HG02571 (cell line): ENCODE results near the gene CAPN1.
A peak's percentile ranks its signal among the peaks of the same experiment; 100 is the strongest.
"Not testable (repeated sequence)": the region's sequence is repeated elsewhere in the genome, so short reads cannot be mapped to it uniquely, and the experiment has no call there.

ENCODE experiments used
- ATAC-seq: cut with Tn5 transposase; IDR thresholded peaks from one replicate; pipeline ENCODE4 v1.9.1; 2021; ENCODE audit warnings: mild to moderate bottlenecking, moderate library complexity; ENCODE audit not compliant: unreplicated experiment

Gene CAPN1

GRCh38 chr11:65159012-65159411, 22.7 kb upstream of the CAPN1 start:
- ATAC-seq: peak; percentile 56

DNA sequence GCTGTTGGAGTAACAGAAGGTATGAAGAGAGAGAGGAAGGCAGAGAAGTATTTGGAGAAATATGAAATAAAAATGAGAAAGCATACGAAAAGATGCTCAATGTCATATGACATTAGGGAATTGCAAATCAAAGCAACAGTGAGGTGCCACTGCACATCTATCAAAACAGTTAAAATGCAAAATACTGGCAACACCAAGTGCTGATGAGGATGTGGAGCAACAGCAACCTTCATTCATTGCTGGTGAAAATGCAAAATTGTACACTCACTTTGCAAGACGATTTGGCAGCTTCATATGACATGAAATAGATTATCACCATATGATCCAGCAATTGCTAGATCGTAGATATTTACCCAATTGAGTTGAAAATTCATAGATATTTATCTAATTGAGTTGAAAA, 21.1 kb upstream of the CAPN1 start:
- ATAC-seq: no peak

- ATAC-seq: no peak
These were observed 18.0 kb upstream of the CAPN1 start for GRCh38 chr11:65163684-65164083.

DNA sequence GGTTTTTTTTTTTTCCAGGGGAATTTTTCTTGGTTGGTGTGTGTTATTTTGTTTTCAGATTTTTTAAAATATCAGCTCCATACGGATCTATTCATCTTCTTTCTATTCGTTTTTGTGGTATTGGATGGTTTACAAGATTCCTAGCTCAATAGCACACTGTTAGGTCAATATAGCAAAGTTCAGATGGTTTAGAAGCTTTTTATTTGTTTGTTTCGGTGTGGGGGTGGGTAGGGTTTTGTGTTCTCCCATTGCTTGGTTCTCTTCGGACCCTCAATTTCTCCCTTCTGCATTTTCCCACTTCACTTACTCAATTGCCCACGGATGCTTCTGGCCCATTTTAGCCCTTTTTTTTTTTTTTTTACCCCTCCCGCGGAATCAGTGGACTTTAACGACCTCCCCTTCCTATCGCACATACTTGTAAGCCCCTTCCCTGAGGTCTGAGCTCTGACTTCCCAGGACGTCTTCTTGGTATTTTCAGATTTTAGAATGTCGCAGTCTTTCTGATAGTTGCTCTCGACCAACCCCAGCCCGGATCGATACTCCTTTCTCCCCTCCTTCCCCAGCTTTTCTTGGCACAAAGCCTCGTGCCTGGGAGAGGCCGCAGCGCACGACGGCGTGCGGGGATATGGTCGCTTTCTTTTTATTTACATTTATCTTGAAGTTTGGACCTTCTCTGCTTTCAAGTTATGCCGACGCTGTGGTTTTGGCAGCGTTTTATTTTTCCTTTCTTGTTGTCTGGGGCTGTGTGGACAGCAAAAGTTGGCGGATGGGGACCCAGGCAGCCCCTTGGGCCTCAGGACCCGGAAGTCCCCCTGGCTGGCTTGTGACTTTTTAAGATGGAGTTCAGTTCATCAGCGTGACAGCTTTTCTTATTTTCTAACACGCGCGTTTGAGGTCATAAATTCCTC, 16.1 kb upstream of the CAPN1 start:
- no peak for ATAC-seq

DNA sequence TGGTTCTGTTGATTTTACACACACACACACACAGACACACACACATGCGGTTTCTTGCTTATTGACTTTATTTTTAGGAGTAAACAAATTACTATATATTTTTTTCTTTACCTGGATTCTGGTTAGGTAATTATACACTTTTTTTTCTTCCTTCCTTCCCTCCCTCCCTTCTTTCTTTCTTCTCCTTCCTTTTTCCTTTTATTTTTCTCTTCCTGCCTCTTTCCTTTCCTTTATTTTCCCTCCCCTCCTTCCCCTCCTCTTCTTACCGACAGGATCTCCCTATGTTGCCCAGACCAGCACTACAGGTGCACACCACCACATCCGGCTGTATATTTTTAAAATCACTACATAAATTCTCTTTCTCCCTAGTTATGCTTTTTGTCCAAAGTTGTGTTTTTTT, 14.8 kb upstream of the CAPN1 start:
- ATAC-seq: no peak

DNA sequence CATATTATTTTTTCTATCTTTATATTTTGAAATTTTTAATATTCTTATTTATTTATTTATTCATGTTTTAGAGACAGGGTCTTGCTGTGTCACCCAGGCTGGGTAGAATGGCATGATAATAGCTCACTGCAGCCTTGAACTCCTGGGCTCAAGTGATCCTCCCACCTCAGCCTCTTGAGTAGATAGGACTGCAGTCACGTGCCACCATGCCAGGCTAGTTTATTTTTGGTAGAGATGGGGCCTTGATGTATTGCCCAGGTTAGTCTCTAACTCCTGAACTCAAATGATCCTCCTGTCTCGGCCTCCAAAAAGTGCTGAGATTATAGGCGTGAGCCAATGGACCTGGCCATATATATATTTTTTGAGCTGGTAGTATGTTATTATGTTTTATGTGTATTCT, 14.1 kb upstream of the CAPN1 start:
- no peak for ATAC-seq

DNA sequence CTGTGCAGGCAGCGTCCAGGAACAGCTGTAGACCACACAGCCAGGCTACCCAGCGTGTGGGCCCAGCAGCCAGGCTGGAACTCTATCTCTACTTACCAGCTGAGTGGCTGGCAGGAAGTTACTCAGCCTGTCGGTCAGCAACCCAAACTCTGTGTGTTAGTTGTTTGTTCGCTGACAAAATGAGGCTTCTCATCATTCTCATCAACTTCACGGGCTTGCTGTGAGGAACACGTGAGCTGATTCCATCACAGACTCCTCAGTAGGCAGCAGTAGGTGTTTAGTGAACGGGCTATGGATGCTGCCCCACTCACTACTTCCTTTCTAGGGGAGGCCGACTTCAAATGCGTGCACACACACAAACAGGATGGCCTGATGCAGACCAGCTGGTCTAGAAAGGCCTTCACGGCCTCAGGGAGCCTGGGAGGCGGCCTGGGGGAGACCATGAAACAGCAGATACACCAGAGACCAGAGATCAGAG, 12.5 kb upstream of the CAPN1 start:
- ATAC-seq: no peak

- no peak for ATAC-seq
These were observed 11.6 kb upstream of the CAPN1 start, which contains the start of gene SPDYC for GRCh38 chr11:65170058-65170534. Gene SPDYC, plus strand, starts transcription at chr11:65170233. Its CDS starts 1,125 bp downstream, at chr11:65171358.

DNA sequence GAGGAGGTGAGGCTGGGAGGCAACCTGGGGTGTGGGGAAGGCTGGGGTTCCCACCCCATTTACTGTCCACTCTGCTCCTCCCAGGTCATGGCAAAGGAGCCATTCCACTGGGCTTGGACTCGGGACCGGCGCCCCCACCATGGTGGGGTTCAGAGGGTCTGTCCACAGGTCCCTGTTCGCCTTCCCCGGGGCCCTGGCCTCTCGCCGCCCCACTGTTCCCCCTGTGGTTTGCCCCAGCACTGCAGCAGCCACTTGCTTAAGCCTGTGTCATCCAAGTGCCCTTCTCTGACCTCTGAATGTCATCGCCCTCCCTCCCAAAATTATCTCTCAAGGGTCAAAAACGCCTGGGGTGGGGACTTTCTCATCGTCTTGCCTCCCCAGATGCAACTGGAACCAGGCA, 9.1 kb upstream of the CAPN1 start:
- no peak for ATAC-seq

DNA sequence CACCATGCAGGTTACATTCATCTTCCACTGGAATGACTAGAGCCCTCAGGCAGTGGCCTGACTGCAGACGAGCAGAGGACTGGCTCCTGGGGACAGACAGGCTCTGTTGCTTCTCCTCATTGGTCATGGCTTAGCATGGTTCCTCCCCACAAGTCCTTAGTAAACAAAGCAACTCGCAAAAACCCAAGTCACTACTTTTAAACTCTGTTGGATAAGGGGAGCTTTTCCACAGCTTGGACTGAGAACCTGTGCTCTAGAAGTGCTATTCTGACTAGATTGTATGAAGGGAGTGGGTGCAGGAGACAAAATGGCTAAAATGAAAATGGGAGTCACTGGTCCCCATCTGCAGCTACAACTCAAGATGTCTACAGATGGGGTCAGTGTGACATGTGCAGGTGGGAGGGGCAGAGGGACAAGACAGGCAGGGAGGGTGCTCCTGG, 7.1 kb upstream of the CAPN1 start:
- ATAC-seq: not testable (repeated sequence)

DNA sequence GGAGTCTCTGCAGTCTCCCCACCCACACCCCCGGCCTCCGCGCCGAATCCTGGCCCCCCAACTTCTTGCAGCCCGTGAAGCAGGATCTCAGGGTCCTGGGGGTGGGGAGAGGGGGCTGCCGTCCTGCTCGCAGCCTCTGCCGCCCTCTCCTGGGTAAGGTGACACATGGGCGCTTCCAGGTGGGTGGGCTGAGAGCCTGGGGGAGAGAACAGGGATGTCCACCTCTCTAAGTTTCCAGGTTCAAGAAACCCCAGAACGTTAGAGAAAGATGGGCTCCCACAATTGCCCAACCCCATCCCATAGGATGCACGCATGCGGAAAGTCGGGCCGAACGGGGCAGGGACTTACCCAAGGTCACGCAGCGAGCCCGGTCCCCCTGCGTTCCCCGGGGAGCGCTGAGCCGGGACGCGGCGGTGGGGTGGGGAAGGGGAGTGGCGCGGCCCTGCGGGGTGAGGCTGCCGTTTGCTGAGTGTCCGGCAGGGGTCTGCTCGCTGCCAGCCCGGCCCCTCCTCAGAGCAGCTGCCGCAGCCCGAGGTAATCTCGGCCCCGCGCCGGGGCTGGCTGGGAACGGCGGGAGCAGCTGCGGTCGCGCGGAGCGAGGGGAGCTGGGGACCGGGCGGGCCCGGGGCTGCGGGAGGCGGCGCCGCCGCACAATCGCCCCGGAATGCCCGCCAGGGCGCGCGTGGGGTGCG, 705 bp upstream of the CAPN1 start:
- ATAC-seq: peak; percentile 41

DNA sequence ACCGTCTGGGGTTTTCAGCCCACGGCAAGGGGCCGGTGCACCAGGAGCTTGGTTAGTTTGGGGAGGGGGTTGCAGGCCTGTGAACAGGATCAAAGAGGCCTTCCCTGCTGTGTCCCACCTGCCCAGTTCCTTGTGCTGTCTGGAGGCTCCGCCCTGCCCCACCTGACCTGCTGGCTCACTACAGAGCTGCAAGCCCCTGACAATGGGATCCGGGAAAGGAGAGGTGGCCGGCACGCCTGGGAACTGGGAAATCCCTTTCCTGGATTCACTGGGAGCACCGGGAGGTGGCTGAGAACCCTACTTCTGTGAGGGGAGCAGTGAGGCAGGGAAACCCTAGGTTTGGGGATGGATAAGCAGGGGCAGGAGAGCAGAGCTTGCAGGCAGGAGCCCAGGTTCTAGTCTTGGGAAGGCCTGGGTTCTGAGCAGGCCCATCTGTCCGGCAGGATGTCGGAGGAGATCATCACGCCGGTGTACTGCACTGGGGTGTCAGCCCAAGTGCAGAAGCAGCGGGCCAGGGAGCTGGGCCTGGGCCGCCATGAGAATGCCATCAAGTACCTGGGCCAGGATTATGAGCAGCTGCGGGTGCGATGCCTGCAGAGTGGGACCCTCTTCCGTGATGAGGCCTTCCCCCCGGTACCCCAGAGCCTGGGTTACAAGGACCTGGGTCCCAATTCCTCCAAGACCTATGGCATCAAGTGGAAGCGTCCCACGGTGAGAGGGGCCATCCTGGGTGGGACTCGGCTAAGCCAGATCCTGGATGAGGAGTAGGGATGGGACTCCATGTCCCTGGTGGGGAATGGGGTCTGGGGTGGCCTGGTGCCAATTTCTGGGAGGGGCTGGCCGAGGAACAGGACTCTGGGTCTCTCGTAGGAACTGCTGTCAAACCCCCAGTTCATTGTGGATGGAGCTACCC, 786 bp downstream of the CAPN1 start:
- no peak for ATAC-seq

- ATAC-seq: no peak
These were observed 1.6 kb downstream of the CAPN1 start for GRCh38 chr11:65183201-65183891.

DNA sequence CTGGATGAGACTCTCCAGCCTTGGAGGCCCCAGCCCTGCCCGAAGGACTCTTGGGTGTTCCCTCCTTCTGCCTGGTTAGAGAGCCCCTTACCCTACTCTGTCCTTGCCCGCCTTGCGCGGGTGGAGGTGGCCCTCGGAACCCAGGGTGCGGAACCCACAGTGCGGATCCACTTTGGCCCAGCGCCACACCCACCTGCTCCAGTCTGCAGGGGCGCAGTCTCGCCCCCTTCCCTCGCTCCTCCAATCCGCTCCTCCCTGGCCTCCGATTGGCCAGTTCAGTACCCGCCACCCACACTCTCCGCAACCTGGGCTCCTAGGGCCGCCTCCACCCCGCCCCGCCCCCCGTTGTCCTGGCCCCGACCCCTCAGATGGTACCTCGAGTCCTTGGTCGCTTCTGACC, 2.4 kb downstream of the CAPN1 start:
- ATAC-seq: no peak

DNA sequence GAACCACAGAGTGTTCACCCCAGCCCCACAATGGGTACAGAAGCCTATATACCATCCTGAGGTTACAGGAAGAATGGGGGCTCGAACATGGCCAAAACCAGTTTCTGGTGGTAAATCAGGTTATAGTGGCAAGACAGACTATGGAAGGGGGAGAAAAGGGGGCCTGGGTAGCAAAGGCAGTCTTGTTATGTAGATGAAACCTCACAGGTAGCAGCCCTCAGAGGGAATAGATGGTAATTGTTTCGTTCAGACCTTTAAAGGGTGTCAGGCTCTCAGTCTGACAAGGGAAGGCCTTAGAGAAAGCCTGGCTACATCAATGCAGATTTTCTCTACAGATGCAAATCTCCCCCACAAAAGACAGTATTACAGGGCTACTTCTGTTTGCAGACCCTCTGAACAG, 3.4 kb downstream of the CAPN1 start:
- no peak for ATAC-seq

DNA sequence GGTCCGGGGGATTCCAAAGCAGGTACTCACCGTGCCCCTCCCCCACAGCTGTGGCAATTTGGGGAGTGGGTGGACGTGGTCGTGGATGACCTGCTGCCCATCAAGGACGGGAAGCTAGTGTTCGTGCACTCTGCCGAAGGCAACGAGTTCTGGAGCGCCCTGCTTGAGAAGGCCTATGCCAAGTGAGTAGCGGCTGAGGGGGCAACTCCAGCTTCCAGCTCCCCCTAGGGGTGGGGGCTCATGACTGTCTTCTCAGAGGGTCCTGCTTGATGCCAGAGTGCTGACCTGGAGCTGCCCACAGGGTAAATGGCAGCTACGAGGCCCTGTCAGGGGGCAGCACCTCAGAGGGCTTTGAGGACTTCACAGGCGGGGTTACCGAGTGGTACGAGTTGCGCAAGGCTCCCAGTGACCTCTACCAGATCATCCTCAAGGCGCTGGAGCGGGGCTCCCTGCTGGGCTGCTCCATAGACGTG, 4.2 kb downstream of the CAPN1 start:
- no peak for ATAC-seq

- no peak for ATAC-seq
These were observed 5.0 kb downstream of the CAPN1 start for GRCh38 chr11:65186701-65187100.

- no peak for ATAC-seq
These were observed 5.5 kb downstream of the CAPN1 start for GRCh38 chr11:65187146-65187675.

- no peak for ATAC-seq
These were observed 6.3 kb downstream of the CAPN1 start for GRCh38 chr11:65187971-65188461.

- no peak for ATAC-seq
These were observed 6.8 kb downstream of the CAPN1 start for GRCh38 chr11:65188486-65188885.
